Dermis microvascular lymphatic vessel endothelial cell (primary cell): ENCODE data around the gene POU2F1. TPM values are rescaled to one million over a fixed set of nuclear protein-coding genes. Genes with fewer than 3 reads are reported as not detected.
"Not testable (repeated sequence)": the region's sequence is repeated elsewhere in the genome, so short reads cannot be mapped to it uniquely, and the experiment has no call there.

ENCODE experiments used
- DNase-seq, 2 donors: peaks; one replicate each; pipeline versions ENCODE4 v3.0.0 to v3.0.0-alpha.2; 2010; ENCODE audit warnings: low read depth in 2 of 2
- total RNA-seq: library from RNA; depleted of rRNA; stranded (reverse); fragments of >200 nt; gene quantifications from 2 replicates; pipeline ENCODE4 v1.2.1, GENCODE V29; 2014

Gene POU2F1
- total RNA-seq, 1 donor from 2014 or later = 4.2 TPM

GRCh38 chr1:167205306-167206050, 15.2 kb upstream of the POU2F1 start:
- DNase-seq = not testable (repeated sequence)

GRCh38 chr1:167206166-167206835, 14.4 kb upstream of the POU2F1 start:
- no peak for DNase-seq

- DNase-seq = no peak
These were observed 12.6 kb upstream of the POU2F1 start for GRCh38 chr1:167207940-167208623.

GRCh38 chr1:167208624-167208976, 12.1 kb upstream of the POU2F1 start:
- DNase-seq = no peak

- DNase-seq = no peak
These were observed 11.6 kb upstream of the POU2F1 start for GRCh38 chr1:167209044-167209443.

GRCh38 chr1:167210966-167211674, 9.6 kb upstream of the POU2F1 start:
- no peak for DNase-seq

GRCh38 chr1:167212025-167212424, 8.7 kb upstream of the POU2F1 start:
- DNase-seq = no peak

- DNase-seq = no peak
These were observed 3.9 kb upstream of the POU2F1 start for GRCh38 chr1:167216809-167217208.

GRCh38 chr1:167219194-167219593, 1.5 kb upstream of the POU2F1 start:
- no peak for DNase-seq

GRCh38 chr1:167219646-167220536, 795 bp upstream of the POU2F1 start:
- peak; percentile 16 to 76 for DNase-seq

GRCh38 chr1:167221126-167221737, 546 bp downstream of the POU2F1 start:
- DNase-seq = no peak

GRCh38 chr1:167221738-167222610, 1.3 kb downstream of the POU2F1 start:
- DNase-seq = peak; percentile 39 to 81

- DNase-seq = no peak
These were observed 2.7 kb downstream of the POU2F1 start for GRCh38 chr1:167223144-167224103.

GRCh38 chr1:167224734-167225235, 4.1 kb downstream of the POU2F1 start:
- not testable (repeated sequence) for DNase-seq

- no peak for DNase-seq
These were observed 5.2 kb downstream of the POU2F1 start for GRCh38 chr1:167225920-167226319.

GRCh38 chr1:167227934-167228378, 7.3 kb downstream of the POU2F1 start:
- DNase-seq = no peak

- peak in 1 of 2 donors; percentile 32 for DNase-seq
These were observed 9.2 kb downstream of the POU2F1 start for GRCh38 chr1:167229719-167230385.
